ENCODE data around the gene GCDH.

The GCDH gene

GRCh38 chr19:12940897-12941296, 49.9 kb downstream of the GCDH start:
- H3K4me3 ChIP-seq (ENCODE audit: low read depth, low read length): peak overlapping the region; percentile 80
- in situ Hi-C loops (cut with HindIII; ENCODE audit: low sequenced_read_pairs): no loop called here
- no peak for TF ChIP-seq CTCF (IDR thresholded peaks at IDR 0.05; ENCODE audit: low read depth, low read length)
- no peak for DNase-seq (ENCODE audit: low read depth, low spot score)

GRCh38 chr19:12943437-12944044, 52.6 kb downstream of the GCDH start:
- DNase-seq (ENCODE audit: low read depth, low spot score): no peak
- TF ChIP-seq CTCF (IDR thresholded peaks at IDR 0.05; ENCODE audit: low read depth, low read length): no peak
- no peak overlapping the region for H3K4me3 ChIP-seq (ENCODE audit: low read depth, low read length)
- in situ Hi-C loops (cut with HindIII; ENCODE audit: low sequenced_read_pairs): no loop called here

GRCh38 chr19:12944104-12944674, 53.2 kb downstream of the GCDH start:
- no peak for TF ChIP-seq CTCF (IDR thresholded peaks at IDR 0.05; ENCODE audit: low read depth, low read length)
- H3K4me3 ChIP-seq (ENCODE audit: low read depth, low read length): no peak overlapping the region

GRCh38 chr19:12945479-12946091, 54.6 kb downstream of the GCDH start, which contains the start of gene RAD23A:
TSS of gene RAD23A (plus strand) at chr19:12945862. CDS start at chr19:12945949, 87 bp downstream.
- H3K4me3 ChIP-seq (ENCODE audit: low read depth, low read length): peak within 1 kb of the TSS; percentile 56
- in situ Hi-C loops (cut with HindIII; ENCODE audit: low sequenced_read_pairs): no loop called here

More at GRCh38 chr19:12944104-12944674, 53.2 kb downstream of the GCDH start:
- in situ Hi-C loops (cut with HindIII; ENCODE audit: low sequenced_read_pairs): no loop called here
- DNase-seq (ENCODE audit: low read depth, low spot score): no peak

GRCh38 chr19:12946092-12946721, 55.2 kb downstream of the GCDH start:
- peak overlapping the region; percentile 56 for H3K4me3 ChIP-seq (ENCODE audit: low read depth, low read length)
- TF ChIP-seq CTCF (IDR thresholded peaks at IDR 0.05; ENCODE audit: low read depth, low read length): no peak
- DNase-seq (ENCODE audit: low read depth, low spot score): peak; percentile 88
- in situ Hi-C loops (cut with HindIII; ENCODE audit: low sequenced_read_pairs): no loop called here

More at GRCh38 chr19:12945479-12946091, 54.6 kb downstream of the GCDH start, which contains the start of gene RAD23A:
- DNase-seq (ENCODE audit: low read depth, low spot score): peak; percentile 99
- no peak for TF ChIP-seq CTCF (IDR thresholded peaks at IDR 0.05; ENCODE audit: low read depth, low read length)

GRCh38 chr19:12946731-12947496, 56.0 kb downstream of the GCDH start:
- no peak for TF ChIP-seq CTCF (IDR thresholded peaks at IDR 0.05; ENCODE audit: low read depth, low read length)

More at GRCh38 chr19:12946731-12947496, 56.0 kb downstream of the GCDH start:
- in situ Hi-C loops (cut with HindIII; ENCODE audit: low sequenced_read_pairs): no loop called here
- H3K4me3 ChIP-seq (ENCODE audit: low read depth, low read length): peak overlapping the region; percentile 56
- no peak for DNase-seq (ENCODE audit: low read depth, low spot score)
